Natural killer cell treated with Interleukin-12 subunit alpha and Interleukin-12 subunit beta and Interleukin-15 and Interleukin-18, amount 100 ng/mL, for 72 hours (primary cell): ENCODE results near the gene MS4A1. TPM values are rescaled to one million over a fixed set of nuclear protein-coding genes. Genes with fewer than 3 reads are reported as not detected.
A peak's percentile ranks its signal among the peaks of the same experiment; 100 is the strongest.
"Not testable (repeated sequence)": the region's sequence is repeated elsewhere in the genome, so short reads cannot be mapped to it uniquely, and the experiment has no call there.

Experiments used
- ATAC-seq, 2 donors: fragments of 150-1000 bp; cut with Tn5 transposase in 1 of 2; sonication (Bioruptor Pico), chemical (Tn5 transposase) in 1 of 2; 2 replicates each; pipeline ENCODE4 v1.10.0; 2021
- DNase-seq: peaks from one replicate; pipeline ENCODE4 v3.0.0; 2022; ENCODE audit warnings: low spot score
- H3K27ac Mint-ChIP-seq, 2 donors: 1 replicate in 1 of 2; 2 replicates in 1 of 2; pipeline ENCODE4 v1.8.0; 2022; ENCODE audit warnings: mixed read lengths in 2 of 2, mild to moderate bottlenecking in 1 of 2, moderate library complexity in 1 of 2
- H3K27me3 Mint-ChIP-seq, 2 donors: 1 replicate in 1 of 2; 2 replicates in 1 of 2; pipeline ENCODE4 v1.8.0; 2022; ENCODE audit warnings: mixed read lengths in 2 of 2
- H3K36me3 Mint-ChIP-seq: one replicate; pipeline ENCODE4 v1.8.0; 2022; ENCODE audit warnings: mixed read lengths
- H3K4me1 Mint-ChIP-seq, 2 donors: 1 replicate in 1 of 2; 2 replicates in 1 of 2; pipeline ENCODE4 v1.8.0; 2022; ENCODE audit warnings: low read depth in 2 of 2, mixed read lengths in 2 of 2, mild to moderate bottlenecking in 1 of 2
- H3K4me3 Mint-ChIP-seq: one replicate; pipeline ENCODE4 v1.8.0; 2022; ENCODE audit warnings: mixed read lengths
- H3K9me3 Mint-ChIP-seq: 2 replicates; pipeline ENCODE4 v1.8.0; 2022; ENCODE audit warnings: mixed read lengths
- total RNA-seq, 2 donors: library from RNA; stranded (reverse); gene quantifications; one replicate each; pipeline ENCODE4 v1.2.3, GENCODE V29; 2022

Gene MS4A1
- total RNA-seq, 2 donors from 2014 or later = 2.4 TPM; not detected in 1

- no peak overlapping the region for H3K4me3 Mint-ChIP-seq
- H3K36me3 Mint-ChIP-seq = no peaks in the 10 kb centered on the region
- H3K27me3 Mint-ChIP-seq = peaks cover 20 to 39% of the 10 kb centered on the region in 2 donors
- no peak overlapping the region for H3K27ac Mint-ChIP-seq
- DNase-seq (no peak), ATAC-seq (no peak)
- H3K4me1 Mint-ChIP-seq = peaks cover 0 to 2% of the 10 kb centered on the region in 2 donors
- H3K9me3 Mint-ChIP-seq = no peaks in the 10 kb centered on the region
These were observed 21.4 kb downstream of the MS4A1 start for GRCh38 chr11:60477035-60477445.

- DNase-seq (no peak), ATAC-seq (no peak)
- peaks cover 4 to 9% of the 10 kb centered on the region in 2 donors for H3K4me1 Mint-ChIP-seq
- H3K27ac Mint-ChIP-seq = no peak overlapping the region
- no peaks in the 10 kb centered on the region for H3K36me3 Mint-ChIP-seq
- H3K9me3 Mint-ChIP-seq = no peaks in the 10 kb centered on the region
- H3K4me3 Mint-ChIP-seq = no peak overlapping the region
- peaks cover 18 to 42% of the 10 kb centered on the region in 2 donors for H3K27me3 Mint-ChIP-seq
These were observed 26.7 kb downstream of the MS4A1 start for GRCh38 chr11:60482361-60482760.

- no peaks in the 10 kb centered on the region for H3K36me3 Mint-ChIP-seq
- DNase-seq = no peak
- no peak overlapping the region for H3K4me3 Mint-ChIP-seq
- peak in 1 of 2 donors; percentile 61 for ATAC-seq
- peaks cover 4 to 9% of the 10 kb centered on the region in 2 donors for H3K4me1 Mint-ChIP-seq
- no peak overlapping the region for H3K27ac Mint-ChIP-seq
- no peaks in the 10 kb centered on the region for H3K9me3 Mint-ChIP-seq
- H3K27me3 Mint-ChIP-seq = peaks cover 11 to 35% of the 10 kb centered on the region in 2 donors
These were observed 30.3 kb downstream of the MS4A1 start for GRCh38 chr11:60485987-60486386.

GRCh38 chr11:60492488-60493009 is 36.9 kb downstream of the MS4A1 start, which contains the start of gene MS4A12:
Gene MS4A12, plus strand, starts transcription at chr11:60492778. Its CDS starts 4,541 bp downstream, at chr11:60497319.
- Mint-ChIP-seq H3K4me3 (no peak within 1 kb of the TSS), H3K27ac (no peak within 1 kb of the TSS), H3K27me3 (peaks cover 26 to 28% of the 10 kb centered on the region in 2 donors), H3K36me3 (no peaks in the 10 kb centered on the region), H3K9me3 (no peaks in the 10 kb centered on the region), H3K4me1 (no peaks in the 10 kb centered on the region)
- no peak for DNase-seq
- no peak for ATAC-seq

GRCh38 chr11:60493454-60493853 is 37.8 kb downstream of the MS4A1 start:
- no peaks in the 10 kb centered on the region for H3K36me3 Mint-ChIP-seq
- ATAC-seq (no peak), DNase-seq (no peak)
- no peak overlapping the region for H3K4me3 Mint-ChIP-seq
- no peak overlapping the region for H3K27ac Mint-ChIP-seq
- no peaks in the 10 kb centered on the region for H3K4me1 Mint-ChIP-seq
- H3K9me3 Mint-ChIP-seq = no peaks in the 10 kb centered on the region
- H3K27me3 Mint-ChIP-seq = peaks cover 29 to 31% of the 10 kb centered on the region in 2 donors

GRCh38 chr11:60498399-60498798 is 42.8 kb downstream of the MS4A1 start:
- no peak for ATAC-seq
- Mint-ChIP-seq H3K27ac (no peak overlapping the region), H3K4me3 (no peak overlapping the region), H3K27me3 (peaks cover 32 to 45% of the 10 kb centered on the region in 2 donors), H3K36me3 (peaks cover 5% of the 10 kb centered on the region), H3K4me1 (peaks cover 2 to 5% of the 10 kb centered on the region in 2 donors), H3K9me3 (no peaks in the 10 kb centered on the region)
- no peak for DNase-seq

GRCh38 chr11:60498853-60499252 is 43.2 kb downstream of the MS4A1 start:
- no peak for DNase-seq
- Mint-ChIP-seq H3K27ac (no peak overlapping the region), H3K36me3 (peaks cover 5% of the 10 kb centered on the region), H3K27me3 (peaks cover 32 to 45% of the 10 kb centered on the region in 2 donors), H3K4me3 (no peak overlapping the region), H3K4me1 (peaks cover 5 to 8% of the 10 kb centered on the region in 2 donors), H3K9me3 (no peaks in the 10 kb centered on the region)
- no peak for ATAC-seq

- ATAC-seq (no peak), DNase-seq (no peak)
- H3K36me3 Mint-ChIP-seq = peaks cover 11% of the 10 kb centered on the region
- H3K4me3 Mint-ChIP-seq = no peak overlapping the region
- H3K9me3 Mint-ChIP-seq = no peaks in the 10 kb centered on the region
- H3K4me1 Mint-ChIP-seq = peaks cover 19 to 22% of the 10 kb centered on the region in 2 donors
- no peak overlapping the region for H3K27ac Mint-ChIP-seq
- H3K27me3 Mint-ChIP-seq = peaks cover 32 to 53% of the 10 kb centered on the region in 2 donors
These were observed 44.7 kb downstream of the MS4A1 start for GRCh38 chr11:60500276-60500910.

GRCh38 chr11:60502221-60502775 is 46.7 kb downstream of the MS4A1 start:
- ATAC-seq (no peak), DNase-seq (no peak)
- peaks cover 11% of the 10 kb centered on the region for H3K36me3 Mint-ChIP-seq
- peaks cover 33 to 69% of the 10 kb centered on the region in 2 donors for H3K27me3 Mint-ChIP-seq
- H3K27ac Mint-ChIP-seq = no peak overlapping the region
- no peaks in the 10 kb centered on the region for H3K9me3 Mint-ChIP-seq
- peaks cover 19 to 22% of the 10 kb centered on the region in 2 donors for H3K4me1 Mint-ChIP-seq
- H3K4me3 Mint-ChIP-seq = no peak overlapping the region

- ATAC-seq (peak; percentile 78 to 86), DNase-seq (no peak)
- peaks cover 11% of the 10 kb centered on the region for H3K36me3 Mint-ChIP-seq
- H3K4me1 Mint-ChIP-seq = peaks cover 19 to 22% of the 10 kb centered on the region in 2 donors
- no peaks in the 10 kb centered on the region for H3K9me3 Mint-ChIP-seq
- H3K27me3 Mint-ChIP-seq = peaks cover 27 to 62% of the 10 kb centered on the region in 2 donors
- H3K4me3 Mint-ChIP-seq = no peak overlapping the region
- peak overlapping the region; percentile 0 to 63 for H3K27ac Mint-ChIP-seq
These were observed 48.7 kb downstream of the MS4A1 start for GRCh38 chr11:60504219-60504905.

- DNase-seq, H3K27ac Mint-ChIP-seq, ATAC-seq, H3K4me3 Mint-ChIP-seq, H3K36me3 Mint-ChIP-seq, H3K4me1 Mint-ChIP-seq, H3K9me3 Mint-ChIP-seq: not testable (repeated sequence)
- peaks cover 26 to 45% of the 10 kb centered on the region in 2 donors for H3K27me3 Mint-ChIP-seq
These were observed 54.0 kb downstream of the MS4A1 start for GRCh38 chr11:60509609-60510008.

GRCh38 chr11:60510209-60510608 is 54.6 kb downstream of the MS4A1 start:
- peaks cover 23 to 40% of the 10 kb centered on the region in 2 donors for H3K27me3 Mint-ChIP-seq
- H3K36me3 Mint-ChIP-seq, DNase-seq, H3K9me3 Mint-ChIP-seq, H3K4me1 Mint-ChIP-seq, ATAC-seq, H3K4me3 Mint-ChIP-seq, H3K27ac Mint-ChIP-seq: not testable (repeated sequence)

- peaks cover 26 to 39% of the 10 kb centered on the region in 2 donors for H3K27me3 Mint-ChIP-seq
- H3K36me3 Mint-ChIP-seq = no peaks in the 10 kb centered on the region
- H3K4me3 Mint-ChIP-seq = no peak overlapping the region
- no peak overlapping the region for H3K27ac Mint-ChIP-seq
- no peaks in the 10 kb centered on the region for H3K4me1 Mint-ChIP-seq
- no peaks in the 10 kb centered on the region for H3K9me3 Mint-ChIP-seq
- ATAC-seq = no peak
- DNase-seq = no peak
These were observed 55.7 kb downstream of the MS4A1 start for GRCh38 chr11:60511393-60511792.
